Adrenal gland (tissue), 12 donors: ENCODE measurements around the gene BACE2. TPM values are rescaled to one million over a fixed set of nuclear protein-coding genes. Genes with fewer than 3 reads are reported as not detected.

Experiments
- DNase-seq, 7 donors: peaks; one replicate each; pipeline ENCODE4 v3.0.0-alpha.2; 2019 to 2020
- H3K27ac ChIP-seq, 5 donors: fragments of 200-600 bp; sonication (generic) in 4 of 5; 1 replicate in 3 of 5; 2 replicates in 2 of 5; pipeline versions ENCODE4 v1.5.1 to v1.8.0; 2016 to 2020; ENCODE audit warnings: mild to moderate bottlenecking in 1 of 5
- H3K27me3 ChIP-seq: fragments of 200-600 bp; 2 replicates; pipeline ENCODE4 v1.8.0; 2021
- H3K36me3 ChIP-seq, 2 donors: fragments of 200-600 bp; replicated peaks in 1 of 2; 1 replicate in 1 of 2; 2 replicates in 1 of 2; pipeline versions ENCODE4 v1.5.1 to v1.8.0; 2018 to 2022
- H3K4me1 ChIP-seq, 2 donors: fragments of 200-600 bp; replicated peaks in 1 of 2; 1 replicate in 1 of 2; 2 replicates in 1 of 2; pipeline versions ENCODE4 v1.5.1 to v1.8.0; 2018 to 2021
- H3K4me3 ChIP-seq, 4 donors: fragments of 200-600 bp; sonication (generic) in 3 of 4; one replicate each; pipeline ENCODE4 v1.5.1; 2016 to 2018
- H3K9me3 ChIP-seq, 3 donors: fragments of 200-600 bp; sonication (generic) in 1 of 3; replicated peaks in 1 of 3; 1 replicate in 2 of 3; 2 replicates in 1 of 3; pipeline versions ENCODE4 v1.5.1 to v1.8.0; 2016 to 2021
- CTCF ChIP-seq, 6 experiments: fragments of 450-650 bp in 4 of 6; fragments of 200-600 bp in 2 of 6; sonication (generic) in 1 of 6; IDR thresholded peaks; 1 replicate in 5 of 6; 2 replicates in 1 of 6; pipeline versions ENCODE4 v1.5.1 to v1.8.0; 2016 to 2021; ENCODE audit warnings: antibody characterized with exemption in 6 of 6, mild to moderate bottlenecking in 2 of 6, moderate library complexity in 1 of 6
- POLR2A ChIP-seq, 2 donors: fragments of 450-650 bp; IDR thresholded peaks; one replicate each; pipeline ENCODE4 v1.6.1; 2017; ENCODE audit warnings: antibody characterized with exemption in 2 of 2, mild to moderate bottlenecking in 2 of 2, moderate library complexity in 1 of 2
- WGBS, 4 donors: extraction: QIAGEN DNeasy Blood & Tissue Kit in 2 of 4; methylation state at CpG; one replicate each; pipeline versions ENCODE4 v1.1.5 to v1.1.7; 2013 to 2017; 5-methylcytosine and 5-hydroxymethylcytosine counted together
- intact Hi-C, 2 donors: fragments of 100-400 bp; cut with DNase I; formaldehyde crosslinking; loops; one replicate each; pipeline versions ENCODE4 v1.14.1 to v1.15.0; 2022 to 2023
- polyA plus RNA-seq, 3 donors: library from polyadenylated mRNA; stranded (reverse); fragments of 200-250 nt in 2 of 3; fragments of 350-450 nt in 1 of 3; fragmentation: Illumina TruSeq in 1 of 3; extraction: RNeasy Lipid Tissue Mini Kit (QIAGEN cat#74804) in 1 of 3; gene quantifications; one replicate each; pipeline ENCODE4 v1.2.3, GENCODE V29; 2013 to 2014
- total RNA-seq, 9 donors: library from RNA; depleted of rRNA in 4 of 9; stranded (reverse); fragments of >200 nt in 4 of 9; fragments of 120-200 nt in 1 of 9; fragmentation: NEBNext Ultra II Directional in 1 of 9; extraction: Animal tissue kit (Norgen Biotek cat#: 25700) in 1 of 9; gene quantifications; one replicate each; pipeline versions ENCODE4 v1.1.0 to v1.2.4, GENCODE V29; 2013 to 2023
- donor health status: healthy with polysubstance abuse.
- donor health status: Bipolar disorder and iron deficiency.
- donor health status: DM: yes; HTN: yes; CAD: no.
- donor health status: DM: no; HTN: no; CAD: no.
- donor health status: DM: no; HTN: no; CAD: no.
- donor health status: DM: yes; HTN: yes; CAD: no.

BACE2 gene
- total and polyA plus RNA-seq, 12 donors: 3.9 to 24.4 (median 13.8) TPM

GRCh38 chr21:41269535-41269934 lies 101.6 kb downstream of the BACE2 start:
- no peak for DNase-seq
- no peak overlapping the region for H3K27ac ChIP-seq
- H3K4me1 ChIP-seq: no peaks in the 10 kb centered on the region
- peaks cover 0 to 9% (median 8%) of the 10 kb centered on the region in 3 donors for H3K9me3 ChIP-seq
- WGBS, 4 donors: 47 to 76% (median 53%) methylated on average over 1 of the region's 1 CpG
- intact Hi-C loops: no loop called here
- no peaks in the 10 kb centered on the region for H3K36me3 ChIP-seq
- H3K4me3 ChIP-seq: no peak overlapping the region
- TF ChIP-seq CTCF (IDR thresholded peaks at IDR 0.05): no peak
- TF ChIP-seq POLR2A (IDR thresholded peaks at IDR 0.05): no peak
- no peaks in the 10 kb centered on the region for H3K27me3 ChIP-seq

- DNase-seq: no peak
- Histone ChIP-seq H3K27ac (no peak overlapping the region), H3K9me3 (peaks cover 0 to 4% (median 4%) of the 10 kb centered on the region in 3 donors), H3K27me3 (no peaks in the 10 kb centered on the region), H3K4me1 (no peaks in the 10 kb centered on the region), H3K4me3 (no peak overlapping the region), H3K36me3 (no peaks in the 10 kb centered on the region)
- intact Hi-C loops: no loop called here
- 86 to 91% (median 89%) methylated on average over 12 of the region's 12 CpGs for WGBS, 4 donors
- TF ChIP-seq POLR2A (IDR thresholded peaks at IDR 0.05) (no peak), CTCF (IDR thresholded peaks at IDR 0.05) (no peak)
Measured at GRCh38 chr21:41277196-41277595, 109.2 kb downstream of the BACE2 start.

- Histone ChIP-seq H3K4me3 (no peak overlapping the region), H3K4me1 (no peaks in the 10 kb centered on the region), H3K27ac (no peak overlapping the region), H3K27me3 (peaks cover 4% of the 10 kb centered on the region), H3K9me3 (no peaks in the 10 kb centered on the region), H3K36me3 (no peaks in the 10 kb centered on the region)
- TF ChIP-seq CTCF (IDR thresholded peaks at IDR 0.05): no peak
- no peak for DNase-seq
- 65 to 73% (median 72%) methylated on average over 4 of the region's 4 CpGs for WGBS, 4 donors
- intact Hi-C loops: no loop called here
Measured at GRCh38 chr21:41277846-41278245, 109.9 kb downstream of the BACE2 start.

- no peaks in the 10 kb centered on the region for H3K4me1 ChIP-seq
- H3K36me3 ChIP-seq: no peaks in the 10 kb centered on the region
- no peaks in the 10 kb centered on the region for H3K9me3 ChIP-seq
- intact Hi-C loops: loop anchor here in 1 of 2 donors (5.0 kb wide), 1 partner anchor 187 kb away; no protein-coding TSS in a partner anchor
- no peak overlapping the region for H3K27ac ChIP-seq
- peaks cover 6% of the 10 kb centered on the region for H3K27me3 ChIP-seq
- WGBS, 4 donors: 42 to 69% (median 59%) methylated on average over 15 to 18 of the region's 18 CpGs
- TF ChIP-seq POLR2A (IDR thresholded peaks at IDR 0.05) (no peak), CTCF (IDR thresholded peaks at IDR 0.05) (no peak)
- H3K4me3 ChIP-seq: no peak overlapping the region
- no peak for DNase-seq
Measured at GRCh38 chr21:41280115-41280919, 112.4 kb downstream of the BACE2 start.
